ENCODE measurements around the gene CADM3. TPM values are rescaled to one million over a fixed set of nuclear protein-coding genes. Genes with fewer than 3 reads are reported as not detected.

Gene CADM3, protein sequence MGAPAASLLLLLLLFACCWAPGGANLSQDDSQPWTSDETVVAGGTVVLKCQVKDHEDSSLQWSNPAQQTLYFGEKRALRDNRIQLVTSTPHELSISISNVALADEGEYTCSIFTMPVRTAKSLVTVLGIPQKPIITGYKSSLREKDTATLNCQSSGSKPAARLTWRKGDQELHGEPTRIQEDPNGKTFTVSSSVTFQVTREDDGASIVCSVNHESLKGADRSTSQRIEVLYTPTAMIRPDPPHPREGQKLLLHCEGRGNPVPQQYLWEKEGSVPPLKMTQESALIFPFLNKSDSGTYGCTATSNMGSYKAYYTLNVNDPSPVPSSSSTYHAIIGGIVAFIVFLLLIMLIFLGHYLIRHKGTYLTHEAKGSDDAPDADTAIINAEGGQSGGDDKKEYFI
- total RNA-seq (0.42 TPM), polyA plus RNA-seq (1.1 TPM)
- long read RNA-seq, donor 1: 0 reads
- long read RNA-seq, donor 2: 0 reads
- long read RNA-seq, donor 3: 0 reads
- long read RNA-seq, donor 4: 0 reads
- long read RNA-seq, donor 5, partial matches to known transcripts: 0 of 2 reads
- long read RNA-seq, donor 5, other reads (novel, unspliced or antisense): 0 of 2 reads
- long read RNA-seq, donor 6: 0 reads
- long read RNA-seq, donor 7: 0 reads
- long read RNA-seq, donor 8: 0 reads
- long read RNA-seq, donor 9: 0 reads
- long read RNA-seq, donor 10: 0 reads

DNA sequence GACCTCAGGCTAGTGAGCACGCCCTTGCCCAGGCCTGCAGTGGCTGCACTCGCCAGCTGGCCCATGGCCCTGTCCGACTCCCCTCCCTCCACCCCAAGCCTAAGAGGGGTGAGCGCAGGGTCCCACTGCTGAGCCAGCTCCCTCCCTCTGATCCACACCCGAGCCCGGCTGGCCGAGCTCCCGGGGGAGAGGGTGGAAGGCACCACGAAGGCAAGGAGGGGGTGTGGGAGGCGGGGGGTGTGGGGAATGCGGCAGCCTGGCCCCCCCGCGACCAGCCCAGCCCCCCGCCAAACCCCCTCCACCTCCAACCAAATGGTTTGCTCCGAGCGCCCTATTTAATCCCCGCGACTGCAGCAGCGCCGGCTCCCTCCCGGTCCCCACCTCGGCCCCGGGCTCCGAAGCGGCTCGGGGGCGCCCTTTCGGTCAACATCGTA, at the start of gene CADM3:
Gene CADM3 (plus strand): TSS at position 362 of the 434 bp plus-strand sequence. CDS start 151 bp downstream, outside the sequence.
- H3K27ac ChIP-seq (ENCODE audit: low read depth in 1 of 2, low read length in 1 of 2): no peak within 1 kb of the TSS
- WGBS: 6% methylated on average over 29 of the region's 29 CpGs
- no peaks in the 10 kb centered on the region for H3K4me1 ChIP-seq (ENCODE audit: control insufficient read depth in 2 of 2, insufficient read depth in 2 of 2, low read length in 2 of 2)
- no peak within 1 kb of the TSS for H3K4me3 ChIP-seq (ENCODE audit: low read length in 2 of 2)
- H3K36me3 ChIP-seq (ENCODE audit: control insufficient read depth in 2 of 2, insufficient read depth in 2 of 2, low read length in 1 of 2): no peaks in the 10 kb centered on the region
- DNase-seq (ENCODE audit: low read depth in 6 of 9, low spot score in 9 of 9): no peak
- peaks cover 0 to 1% of the 10 kb centered on the region in 2 donors for H3K9me3 ChIP-seq (ENCODE audit: control insufficient read depth in 2 of 2, insufficient read depth in 1 of 2, low read length in 1 of 2)
- H3K27me3 ChIP-seq (ENCODE audit: control insufficient read depth in 2 of 2, insufficient read depth in 1 of 2, low read length in 1 of 2): peaks cover 28 to 60% of the 10 kb centered on the region in 2 donors

DNA sequence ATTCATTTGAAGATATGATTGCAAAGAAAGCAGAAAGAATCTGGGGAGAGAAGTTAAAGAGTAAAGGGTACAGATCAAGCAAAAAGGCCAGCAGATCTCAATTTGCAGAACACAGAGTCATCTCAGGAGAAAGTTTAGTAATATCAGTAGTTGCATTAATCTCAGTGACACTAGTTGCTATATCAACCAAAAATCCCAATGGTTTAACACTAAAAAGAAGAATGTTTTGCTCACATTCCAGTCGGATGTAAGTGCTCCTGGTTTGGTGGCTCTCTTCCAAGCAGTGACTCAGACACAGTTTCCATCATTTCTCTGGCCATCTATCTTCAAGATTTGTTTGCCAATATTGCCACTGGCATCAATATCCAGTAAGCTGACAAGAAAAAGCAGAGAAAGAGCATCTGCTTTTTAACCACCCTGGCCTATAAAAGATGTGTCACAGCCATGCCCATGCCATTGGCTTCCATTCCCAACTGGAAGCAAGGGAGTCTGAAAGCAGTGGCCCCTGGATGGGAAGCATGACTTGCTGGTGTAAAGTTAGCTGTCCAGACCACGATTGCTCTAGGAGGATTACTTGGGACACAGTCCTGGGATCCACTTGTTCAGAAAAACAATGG, 49.3 kb upstream of the CADM3 start:
- no peak overlapping the region for H3K4me3 ChIP-seq (ENCODE audit: low read length in 2 of 2)
- H3K36me3 ChIP-seq (ENCODE audit: control insufficient read depth in 2 of 2, insufficient read depth in 2 of 2, low read length in 1 of 2): no peaks in the 10 kb centered on the region
- WGBS: 88% methylated on average over 2 of the region's 2 CpGs
- H3K27ac ChIP-seq (ENCODE audit: low read depth in 1 of 2, low read length in 1 of 2): no peak overlapping the region
- H3K9me3 ChIP-seq (ENCODE audit: control insufficient read depth in 2 of 2, insufficient read depth in 1 of 2, low read length in 1 of 2): no peaks in the 10 kb centered on the region
- H3K4me1 ChIP-seq (ENCODE audit: control insufficient read depth in 2 of 2, insufficient read depth in 2 of 2, low read length in 2 of 2): no peaks in the 10 kb centered on the region
- no peak for DNase-seq (ENCODE audit: low read depth in 6 of 9, low spot score in 9 of 9)
- no peaks in the 10 kb centered on the region for H3K27me3 ChIP-seq (ENCODE audit: control insufficient read depth in 2 of 2, insufficient read depth in 1 of 2, low read length in 1 of 2)

DNA sequence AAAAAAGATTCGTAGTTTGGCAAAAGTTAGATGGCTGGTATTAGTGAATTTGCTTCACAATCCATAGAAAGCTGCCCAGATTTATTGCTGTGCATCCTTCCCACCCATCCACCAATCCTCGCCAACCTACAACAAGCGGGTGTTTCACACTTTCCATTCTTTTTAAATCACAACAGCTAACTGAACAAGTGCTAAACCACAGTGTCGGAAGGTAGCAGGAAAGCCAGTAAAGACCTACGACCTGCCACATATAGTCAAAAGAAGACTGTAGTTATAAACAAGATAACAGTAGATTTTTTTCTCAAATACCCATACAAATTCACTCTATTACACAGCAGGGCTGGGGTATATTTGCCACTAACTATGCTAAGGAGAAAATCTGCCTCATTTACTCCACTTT, 47.8 kb upstream of the CADM3 start:
- H3K27me3 ChIP-seq (ENCODE audit: control insufficient read depth in 2 of 2, insufficient read depth in 1 of 2, low read length in 1 of 2): no peaks in the 10 kb centered on the region
- H3K36me3 ChIP-seq (ENCODE audit: control insufficient read depth in 2 of 2, insufficient read depth in 2 of 2, low read length in 1 of 2): no peaks in the 10 kb centered on the region
- no peaks in the 10 kb centered on the region for H3K9me3 ChIP-seq (ENCODE audit: control insufficient read depth in 2 of 2, insufficient read depth in 1 of 2, low read length in 1 of 2)
- DNase-seq (ENCODE audit: low read depth in 6 of 9, low spot score in 9 of 9): no peak
- 92% methylated on average over 5 of the region's 5 CpGs for WGBS
- H3K27ac ChIP-seq (ENCODE audit: low read depth in 1 of 2, low read length in 1 of 2): no peak overlapping the region
- no peak overlapping the region for H3K4me3 ChIP-seq (ENCODE audit: low read length in 2 of 2)
- H3K4me1 ChIP-seq (ENCODE audit: control insufficient read depth in 2 of 2, insufficient read depth in 2 of 2, low read length in 2 of 2): no peaks in the 10 kb centered on the region

DNA sequence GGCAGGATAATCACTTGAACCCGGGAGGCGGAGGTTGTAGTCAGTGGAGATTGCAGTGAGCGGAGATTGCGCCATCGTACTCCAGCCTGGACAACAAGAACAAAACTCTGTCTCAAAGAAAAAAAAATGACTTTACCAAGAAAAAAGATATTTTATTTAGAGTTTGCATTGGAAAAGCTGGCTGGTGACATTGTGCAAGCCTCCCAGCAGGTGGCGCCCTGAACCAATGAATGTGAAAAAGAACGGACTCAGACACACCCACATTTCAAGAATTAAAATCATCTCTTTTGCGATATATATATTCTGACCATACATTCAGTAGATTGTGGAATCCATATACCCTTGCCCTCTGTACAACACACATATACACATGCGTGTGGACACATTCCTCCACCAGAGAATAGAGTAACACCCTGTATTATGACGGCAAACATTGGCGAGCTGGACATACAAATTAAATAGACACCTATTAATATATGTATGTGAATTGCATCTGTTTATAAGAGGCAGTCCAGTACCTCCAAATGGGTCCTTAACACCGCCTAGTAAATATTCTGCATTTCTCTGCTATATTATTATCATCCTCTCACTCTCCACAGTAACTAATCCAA, 39.0 kb upstream of the CADM3 start:
- WGBS: 60% methylated on average over 12 of the region's 12 CpGs
- H3K36me3 ChIP-seq (ENCODE audit: control insufficient read depth in 2 of 2, insufficient read depth in 2 of 2, low read length in 1 of 2): no peaks in the 10 kb centered on the region
- H3K4me1 ChIP-seq (ENCODE audit: control insufficient read depth in 2 of 2, insufficient read depth in 2 of 2, low read length in 2 of 2): no peaks in the 10 kb centered on the region
- DNase-seq (ENCODE audit: low read depth in 6 of 9, low spot score in 9 of 9): peak in 8 of 9 donors; percentile 9 to 60 (median 31)
- H3K4me3 ChIP-seq (ENCODE audit: low read length in 2 of 2): no peak overlapping the region
- H3K9me3 ChIP-seq (ENCODE audit: control insufficient read depth in 2 of 2, insufficient read depth in 1 of 2, low read length in 1 of 2): no peaks in the 10 kb centered on the region
- H3K27me3 ChIP-seq (ENCODE audit: control insufficient read depth in 2 of 2, insufficient read depth in 1 of 2, low read length in 1 of 2): no peaks in the 10 kb centered on the region
- H3K27ac ChIP-seq (ENCODE audit: low read depth in 1 of 2, low read length in 1 of 2): no peak overlapping the region

DNA sequence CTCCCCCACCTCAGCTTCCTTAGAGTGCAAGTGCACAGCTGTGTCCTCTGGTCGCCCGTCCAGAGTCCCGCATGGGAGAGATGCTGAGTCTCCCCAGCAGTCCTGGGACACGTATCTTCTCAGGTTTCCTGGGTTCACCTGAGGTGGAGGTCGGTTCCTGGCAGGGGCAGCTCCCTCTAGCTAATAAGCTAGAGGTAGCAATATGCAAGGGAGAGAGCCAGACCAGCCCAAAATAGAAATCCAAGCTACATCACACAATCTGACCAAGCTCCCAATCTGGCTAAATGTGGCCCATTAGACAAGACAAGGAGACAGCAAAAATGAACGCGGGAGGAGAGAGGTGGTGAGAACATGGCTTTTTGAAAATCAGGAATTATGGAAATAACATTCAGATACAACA, 30.9 kb upstream of the CADM3 start:
- Histone ChIP-seq H3K4me3 (ENCODE audit: low read length in 2 of 2) (no peak overlapping the region), H3K9me3 (ENCODE audit: control insufficient read depth in 2 of 2, insufficient read depth in 1 of 2, low read length in 1 of 2) (no peaks in the 10 kb centered on the region), H3K36me3 (ENCODE audit: control insufficient read depth in 2 of 2, insufficient read depth in 2 of 2, low read length in 1 of 2) (no peaks in the 10 kb centered on the region), H3K4me1 (ENCODE audit: control insufficient read depth in 2 of 2, insufficient read depth in 2 of 2, low read length in 2 of 2) (no peaks in the 10 kb centered on the region), H3K27me3 (ENCODE audit: control insufficient read depth in 2 of 2, insufficient read depth in 1 of 2, low read length in 1 of 2) (peaks cover 0 to 16% of the 10 kb centered on the region in 2 donors), H3K27ac (ENCODE audit: low read depth in 1 of 2, low read length in 1 of 2) (no peak overlapping the region)
- DNase-seq (ENCODE audit: low read depth in 6 of 9, low spot score in 9 of 9): no peak
- WGBS: 64% methylated on average over 7 of the region's 7 CpGs

DNA sequence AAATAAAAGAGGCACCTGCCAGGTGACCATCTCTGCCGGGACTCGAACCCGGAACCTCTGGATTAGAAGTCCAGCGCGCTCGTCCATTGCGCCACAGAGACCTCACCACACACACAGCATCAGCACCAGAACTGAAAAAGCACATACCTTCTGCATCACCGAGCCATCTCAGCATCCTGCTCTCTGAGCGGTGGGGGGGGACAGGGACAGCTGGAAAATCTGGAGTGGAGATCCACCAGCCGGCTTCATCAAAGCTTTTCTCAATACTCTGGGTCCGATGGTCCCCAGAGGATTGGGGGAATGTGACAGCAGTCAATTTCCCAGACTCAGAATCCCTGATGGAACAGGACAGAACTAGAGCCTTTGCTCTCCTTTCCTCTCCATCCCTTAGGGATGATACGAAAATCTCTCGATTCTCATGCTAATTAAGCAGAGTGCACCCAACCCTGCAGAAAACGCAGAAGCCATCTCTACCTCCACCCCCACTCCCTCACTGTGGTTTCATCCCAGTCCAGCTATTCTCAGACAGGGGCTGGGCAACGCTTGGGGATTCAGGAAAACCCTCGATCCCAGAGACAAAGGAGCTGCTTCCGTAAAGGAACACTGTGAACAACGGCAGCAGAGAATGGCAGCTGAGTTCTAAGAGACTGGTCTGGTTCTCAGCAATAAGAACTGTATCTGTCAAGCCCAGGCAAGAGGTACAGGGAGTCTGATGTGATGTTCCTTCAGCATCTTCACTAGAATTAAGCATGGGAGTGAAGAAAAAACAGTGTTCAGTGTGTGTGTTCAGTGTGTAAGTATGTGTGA, 29.6 kb upstream of the CADM3 start:
- no peaks in the 10 kb centered on the region for H3K4me1 ChIP-seq (ENCODE audit: control insufficient read depth in 2 of 2, insufficient read depth in 2 of 2, low read length in 2 of 2)
- H3K36me3 ChIP-seq (ENCODE audit: control insufficient read depth in 2 of 2, insufficient read depth in 2 of 2, low read length in 1 of 2): no peaks in the 10 kb centered on the region
- no peaks in the 10 kb centered on the region for H3K9me3 ChIP-seq (ENCODE audit: control insufficient read depth in 2 of 2, insufficient read depth in 1 of 2, low read length in 1 of 2)
- 37% methylated on average over 18 of the region's 18 CpGs for WGBS
- H3K27ac ChIP-seq (ENCODE audit: low read depth in 1 of 2, low read length in 1 of 2): no peak overlapping the region
- H3K4me3 ChIP-seq (ENCODE audit: low read length in 2 of 2): no peak overlapping the region
- peaks cover 0 to 16% of the 10 kb centered on the region in 2 donors for H3K27me3 ChIP-seq (ENCODE audit: control insufficient read depth in 2 of 2, insufficient read depth in 1 of 2, low read length in 1 of 2)
- DNase-seq (ENCODE audit: low read depth in 6 of 9, low spot score in 9 of 9): no peak

DNA sequence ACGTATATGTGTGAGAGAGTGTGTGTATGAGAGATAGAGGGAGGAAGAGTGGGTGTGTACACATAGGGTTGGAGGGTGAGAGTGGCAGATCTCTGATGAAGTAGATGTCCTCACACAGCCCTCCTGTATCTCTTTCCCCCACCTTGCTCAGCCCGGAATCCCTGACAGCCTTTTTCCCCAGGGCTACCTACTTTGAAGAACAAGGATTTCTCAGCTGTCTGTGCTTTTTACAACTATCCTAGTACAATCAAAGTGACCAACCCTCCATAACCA, 29.1 kb upstream of the CADM3 start:
- H3K27me3 ChIP-seq (ENCODE audit: control insufficient read depth in 2 of 2, insufficient read depth in 1 of 2, low read length in 1 of 2): peaks cover 0 to 16% of the 10 kb centered on the region in 2 donors
- H3K27ac ChIP-seq (ENCODE audit: low read depth in 1 of 2, low read length in 1 of 2): no peak overlapping the region
- 37% methylated on average over 2 of the region's 2 CpGs for WGBS
- no peaks in the 10 kb centered on the region for H3K9me3 ChIP-seq (ENCODE audit: control insufficient read depth in 2 of 2, insufficient read depth in 1 of 2, low read length in 1 of 2)
- H3K36me3 ChIP-seq (ENCODE audit: control insufficient read depth in 2 of 2, insufficient read depth in 2 of 2, low read length in 1 of 2): no peaks in the 10 kb centered on the region
- DNase-seq (ENCODE audit: low read depth in 6 of 9, low spot score in 9 of 9): no peak
- H3K4me3 ChIP-seq (ENCODE audit: low read length in 2 of 2): no peak overlapping the region
- H3K4me1 ChIP-seq (ENCODE audit: control insufficient read depth in 2 of 2, insufficient read depth in 2 of 2, low read length in 2 of 2): no peaks in the 10 kb centered on the region

DNA sequence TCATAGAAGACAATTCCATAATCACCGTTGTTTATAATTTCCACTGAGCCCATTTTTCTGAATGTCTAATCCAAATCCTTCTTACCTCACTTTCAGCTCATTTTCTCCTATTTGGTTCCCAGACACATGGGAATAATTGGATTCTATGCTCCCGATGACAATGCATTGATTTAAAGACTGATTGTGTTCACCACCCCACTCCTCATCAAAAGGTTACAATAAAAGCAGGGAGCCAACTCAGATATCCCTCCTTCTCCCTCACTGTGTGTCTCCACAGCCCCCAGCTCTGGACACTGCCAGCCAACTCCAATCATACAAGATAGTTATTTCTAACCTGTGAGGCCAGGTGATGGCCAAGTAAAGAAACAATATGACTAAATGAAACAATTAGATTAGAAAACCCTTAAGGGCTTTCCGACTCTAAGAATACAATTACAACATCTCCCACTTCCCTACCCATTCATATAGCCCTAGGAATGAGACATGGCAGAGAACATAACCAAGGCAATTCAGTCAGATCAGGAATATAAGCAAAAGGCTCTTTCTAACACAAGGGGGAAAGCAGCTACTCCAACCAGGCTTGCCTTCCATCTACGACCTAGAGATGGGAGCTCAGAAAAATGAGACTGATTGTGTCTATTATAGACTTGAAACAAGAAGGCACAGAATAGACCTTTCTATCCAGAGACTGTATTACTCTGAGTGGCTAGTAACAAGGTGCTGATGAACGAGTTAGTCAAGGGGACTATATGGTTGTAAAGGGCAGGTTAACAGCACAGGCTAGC, 28.5 kb upstream of the CADM3 start:
- no peak for DNase-seq (ENCODE audit: low read depth in 6 of 9, low spot score in 9 of 9)
- Histone ChIP-seq H3K9me3 (ENCODE audit: control insufficient read depth in 2 of 2, insufficient read depth in 1 of 2, low read length in 1 of 2) (no peaks in the 10 kb centered on the region), H3K36me3 (ENCODE audit: control insufficient read depth in 2 of 2, insufficient read depth in 2 of 2, low read length in 1 of 2) (no peaks in the 10 kb centered on the region), H3K4me1 (ENCODE audit: control insufficient read depth in 2 of 2, insufficient read depth in 2 of 2, low read length in 2 of 2) (no peaks in the 10 kb centered on the region), H3K27ac (ENCODE audit: low read depth in 1 of 2, low read length in 1 of 2) (no peak overlapping the region), H3K4me3 (ENCODE audit: low read length in 2 of 2) (no peak overlapping the region), H3K27me3 (ENCODE audit: control insufficient read depth in 2 of 2, insufficient read depth in 1 of 2, low read length in 1 of 2) (peaks cover 0 to 16% of the 10 kb centered on the region in 2 donors)
- WGBS: 70% methylated on average over 5 of the region's 5 CpGs
